Measurements from ENCODE around the gene FUT4.
"Not testable (repeated sequence)": the region's sequence is repeated elsewhere in the genome, so short reads cannot be mapped to it uniquely, and the experiment has no call there.

The FUT4 gene

GRCh38 chr11:94533696-94534630 is 9.8 kb upstream of the FUT4 start:
- DNase-seq, result no peak

GRCh38 chr11:94536386-94536785 is 7.3 kb upstream of the FUT4 start:
- DNase-seq, result no peak

DNA sequence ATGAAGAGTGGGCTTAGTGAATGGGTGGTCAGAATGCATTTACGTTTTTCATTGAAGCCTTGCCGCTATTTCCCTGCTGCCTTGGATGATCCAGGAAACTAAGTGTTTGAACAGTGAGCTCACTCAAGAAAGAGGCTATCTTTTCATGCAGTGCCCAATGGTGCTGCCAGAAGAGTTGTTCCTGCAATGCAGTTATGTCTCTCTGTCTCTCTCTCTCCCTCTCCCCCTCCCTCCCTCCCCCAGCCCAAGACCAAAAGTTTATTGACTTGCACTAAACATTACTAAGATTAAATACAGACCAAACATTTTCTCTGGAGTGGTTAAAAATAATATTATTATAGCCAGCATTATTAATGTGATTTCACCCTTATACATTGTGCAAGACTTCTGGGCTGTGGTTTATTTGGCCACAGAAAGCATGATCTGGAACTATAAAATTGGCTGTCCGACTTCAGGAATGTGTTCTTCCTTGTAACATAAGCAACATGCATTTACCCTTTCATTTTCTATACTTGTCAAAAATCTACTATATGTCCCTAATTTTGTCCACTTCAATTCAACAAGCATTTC is 6.6 kb upstream of the FUT4 start:
- DNase-seq, result no peak

DNA sequence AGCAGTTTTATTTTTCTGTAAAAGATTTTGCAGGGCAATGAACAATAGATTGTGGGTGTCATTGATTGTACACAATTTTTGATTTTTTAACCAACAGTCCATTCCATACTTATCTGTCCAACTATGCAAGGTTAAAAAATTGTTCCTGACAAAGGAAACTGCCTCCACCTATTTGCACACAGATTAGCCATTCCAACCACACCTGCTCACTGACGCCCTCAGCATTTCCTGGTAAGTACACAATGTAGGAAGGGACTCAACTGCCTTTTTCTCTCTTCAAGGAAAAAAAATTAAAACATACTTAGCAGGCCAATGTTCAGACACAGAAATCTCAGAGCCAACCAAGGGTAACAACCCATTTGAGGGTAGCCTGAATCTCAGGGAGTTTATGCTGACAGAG is 4.3 kb upstream of the FUT4 start:
- no peak for DNase-seq

GRCh38 chr11:94544646-94545263 is 1.0 kb downstream of the FUT4 start:
- no peak for DNase-seq

DNA sequence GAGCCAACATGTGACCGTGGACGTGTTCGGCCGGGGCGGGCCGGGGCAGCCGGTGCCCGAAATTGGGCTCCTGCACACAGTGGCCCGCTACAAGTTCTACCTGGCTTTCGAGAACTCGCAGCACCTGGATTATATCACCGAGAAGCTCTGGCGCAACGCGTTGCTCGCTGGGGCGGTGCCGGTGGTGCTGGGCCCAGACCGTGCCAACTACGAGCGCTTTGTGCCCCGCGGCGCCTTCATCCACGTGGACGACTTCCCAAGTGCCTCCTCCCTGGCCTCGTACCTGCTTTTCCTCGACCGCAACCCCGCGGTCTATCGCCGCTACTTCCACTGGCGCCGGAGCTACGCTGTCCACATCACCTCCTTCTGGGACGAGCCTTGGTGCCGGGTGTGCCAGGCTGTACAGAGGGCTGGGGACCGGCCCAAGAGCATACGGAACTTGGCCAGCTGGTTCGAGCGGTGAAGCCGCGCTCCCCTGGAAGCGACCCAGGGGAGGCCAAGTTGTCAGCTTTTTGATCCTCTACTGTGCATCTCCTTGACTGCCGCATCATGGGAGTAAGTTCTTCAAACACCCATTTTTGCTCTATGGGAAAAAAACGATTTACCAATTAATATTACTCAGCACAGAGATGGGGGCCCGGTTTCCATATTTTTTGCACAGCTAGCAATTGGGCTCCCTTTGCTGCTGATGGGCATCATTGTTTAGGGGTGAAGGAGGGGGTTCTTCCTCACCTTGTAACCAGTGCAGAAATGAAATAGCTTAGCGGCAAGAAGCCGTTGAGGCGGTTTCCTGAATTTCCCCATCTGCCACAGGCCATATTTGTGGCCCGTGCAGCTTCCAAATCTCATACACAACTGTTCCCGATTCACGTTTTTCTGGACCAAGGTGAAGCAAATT is 1.8 kb downstream of the FUT4 start:
- DNase-seq, result no peak

- no peak for DNase-seq
Observed at GRCh38 chr11:94546162-94546470, 2.4 kb downstream of the FUT4 start.

DNA sequence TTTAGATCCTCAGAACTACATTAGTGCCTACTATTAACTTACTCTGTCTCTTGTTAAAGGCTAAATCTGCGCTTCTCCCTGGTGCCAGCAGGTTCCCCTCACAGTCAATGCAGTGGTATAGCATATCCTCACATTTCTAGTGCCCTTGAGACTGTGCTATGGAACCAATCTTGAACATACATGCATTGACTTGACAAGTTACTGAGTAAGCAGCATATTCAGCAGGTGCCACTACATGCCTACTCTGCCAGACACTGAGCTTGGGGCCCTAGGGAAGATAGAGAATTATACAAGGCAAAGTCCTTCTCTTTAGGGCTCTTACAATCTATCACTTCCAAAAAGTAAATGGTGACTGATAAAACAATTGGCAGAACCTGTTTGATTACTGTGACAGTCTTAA is 3.2 kb downstream of the FUT4 start:
- DNase-seq, result no peak

- DNase-seq, result no peak
Observed at GRCh38 chr11:94549146-94549545, 5.4 kb downstream of the FUT4 start.

- no peak for DNase-seq
Observed at GRCh38 chr11:94550513-94550912, 6.8 kb downstream of the FUT4 start.

- no peak for DNase-seq
Observed at GRCh38 chr11:94553938-94554337, 10.2 kb downstream of the FUT4 start.

- not testable (repeated sequence) for DNase-seq
Observed at GRCh38 chr11:94555752-94556329, 12.1 kb downstream of the FUT4 start.

- DNase-seq, result no peak
Observed at GRCh38 chr11:94557421-94557820, 13.7 kb downstream of the FUT4 start.

- DNase-seq, result no peak
Observed at GRCh38 chr11:94557992-94558391, 14.3 kb downstream of the FUT4 start.

- DNase-seq, result no peak
Observed at GRCh38 chr11:94558468-94558867, 14.7 kb downstream of the FUT4 start.

- no peak for DNase-seq
Observed at GRCh38 chr11:94558932-94559331, 15.2 kb downstream of the FUT4 start.

- DNase-seq, result no peak
Observed at GRCh38 chr11:94559361-94559760, 15.6 kb downstream of the FUT4 start.

DNA sequence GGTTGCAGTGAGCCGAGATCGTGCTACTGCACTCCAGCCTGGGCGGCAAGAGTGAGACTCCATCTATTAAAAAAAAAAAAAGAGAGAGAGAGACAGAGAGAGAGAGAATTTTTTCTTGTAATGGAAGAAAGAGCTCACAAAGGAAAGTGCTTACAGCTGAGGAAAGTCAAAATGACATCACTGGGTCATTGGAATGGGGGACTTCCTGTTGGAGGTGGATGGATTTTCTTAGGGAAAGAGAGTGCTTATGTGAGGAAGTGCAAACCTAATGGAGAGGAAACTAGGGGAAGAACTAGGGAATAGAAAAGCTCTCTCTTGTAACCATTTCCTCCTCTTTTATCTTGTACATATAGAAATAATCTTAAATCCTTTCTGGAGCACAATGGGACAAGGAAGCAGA is 17.1 kb downstream of the FUT4 start:
- DNase-seq, result no peak

DNA sequence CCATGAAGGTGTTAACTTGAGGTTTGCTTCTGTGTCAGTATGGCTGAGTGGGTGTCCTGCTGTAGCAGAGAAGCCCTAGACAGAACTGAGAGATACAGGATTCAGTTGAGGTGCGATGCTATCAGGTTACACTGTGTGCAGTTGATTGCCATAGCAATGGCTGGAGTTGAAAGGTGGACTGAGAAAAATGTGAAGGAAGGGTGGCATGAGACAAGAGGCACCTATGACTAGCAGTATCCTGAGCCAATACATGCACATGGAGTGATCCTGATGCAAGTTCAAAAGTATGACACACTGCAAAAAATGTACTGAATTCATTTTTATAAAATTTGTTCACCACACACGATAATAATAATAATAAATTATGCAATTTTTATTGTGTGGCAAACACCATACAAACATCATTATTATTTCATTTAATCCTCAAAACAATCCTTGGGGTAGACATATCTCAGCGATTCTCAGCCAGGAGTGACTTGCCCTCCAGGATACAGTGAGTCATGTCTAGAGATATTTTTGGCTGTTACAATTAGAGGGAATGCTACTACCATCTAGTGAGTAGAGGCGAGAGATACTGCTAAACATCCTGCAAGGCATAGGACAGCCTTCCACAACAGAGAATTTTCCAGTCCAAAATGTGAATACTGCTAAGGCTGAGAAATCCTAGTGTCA is 19.6 kb downstream of the FUT4 start:
- DNase-seq, result no peak

- no peak for DNase-seq
Observed at GRCh38 chr11:94563848-94564467, 20.2 kb downstream of the FUT4 start.

DNA sequence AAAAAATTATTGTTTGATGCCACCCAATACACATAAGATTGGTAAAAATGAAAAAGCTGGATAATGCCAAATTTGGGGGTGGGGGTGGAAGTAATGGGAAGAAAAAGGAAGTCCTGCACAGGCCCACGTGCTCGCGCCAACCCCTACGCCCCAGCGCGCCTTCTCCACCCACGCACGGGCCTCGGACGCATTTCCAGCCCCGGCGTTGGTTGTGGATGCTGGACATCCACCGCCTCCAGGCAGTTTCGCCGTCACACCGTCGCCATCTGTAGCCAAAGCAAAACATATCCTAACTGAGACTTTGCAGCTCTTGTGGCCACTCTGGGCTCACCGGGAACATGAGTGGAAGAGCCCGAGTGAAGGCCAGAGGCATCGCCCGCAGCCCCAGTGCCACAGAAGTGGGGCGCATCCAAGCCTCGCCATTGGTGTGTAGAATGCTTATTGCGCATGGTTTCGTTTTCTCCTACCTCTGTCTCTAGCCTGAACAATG is 23.5 kb downstream of the FUT4 start, which contains the start of gene PIWIL4:
Gene PIWIL4 (plus strand): TSS at position 188 of the 490 bp plus-strand sequence. CDS start 151 bp downstream, at position 339.
- no peak for DNase-seq

Measured in T1000 (cell line).